GM19452 (cell line): Measurements from ENCODE around the gene FAM20C.

Experiments
- ATAC-seq: cut with Tn5 transposase; IDR thresholded peaks from one replicate; pipeline ENCODE4 v1.9.1; 2021; ENCODE audit not compliant: unreplicated experiment

FAM20C gene

DNA sequence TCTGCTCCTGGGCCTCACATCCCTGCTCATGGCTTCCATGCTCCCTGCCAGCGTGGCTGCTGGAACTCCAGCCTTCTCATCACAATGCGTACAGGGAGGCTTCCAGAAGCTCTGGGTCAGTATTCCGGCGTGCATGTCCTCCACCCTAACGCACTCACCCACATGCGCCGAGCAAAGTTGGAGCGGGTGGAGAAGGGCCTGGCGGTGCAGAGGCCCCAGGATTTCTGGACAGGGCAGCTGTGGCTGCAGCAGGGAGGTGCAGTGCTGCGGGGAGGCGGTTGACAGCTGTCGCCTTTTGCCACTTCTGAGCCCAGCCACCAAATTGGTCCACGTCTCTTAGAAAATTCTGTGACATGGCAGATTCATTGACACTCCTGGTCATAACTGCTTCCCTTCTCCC lies 33.6 kb upstream of the FAM20C start:
- no peak for ATAC-seq

DNA sequence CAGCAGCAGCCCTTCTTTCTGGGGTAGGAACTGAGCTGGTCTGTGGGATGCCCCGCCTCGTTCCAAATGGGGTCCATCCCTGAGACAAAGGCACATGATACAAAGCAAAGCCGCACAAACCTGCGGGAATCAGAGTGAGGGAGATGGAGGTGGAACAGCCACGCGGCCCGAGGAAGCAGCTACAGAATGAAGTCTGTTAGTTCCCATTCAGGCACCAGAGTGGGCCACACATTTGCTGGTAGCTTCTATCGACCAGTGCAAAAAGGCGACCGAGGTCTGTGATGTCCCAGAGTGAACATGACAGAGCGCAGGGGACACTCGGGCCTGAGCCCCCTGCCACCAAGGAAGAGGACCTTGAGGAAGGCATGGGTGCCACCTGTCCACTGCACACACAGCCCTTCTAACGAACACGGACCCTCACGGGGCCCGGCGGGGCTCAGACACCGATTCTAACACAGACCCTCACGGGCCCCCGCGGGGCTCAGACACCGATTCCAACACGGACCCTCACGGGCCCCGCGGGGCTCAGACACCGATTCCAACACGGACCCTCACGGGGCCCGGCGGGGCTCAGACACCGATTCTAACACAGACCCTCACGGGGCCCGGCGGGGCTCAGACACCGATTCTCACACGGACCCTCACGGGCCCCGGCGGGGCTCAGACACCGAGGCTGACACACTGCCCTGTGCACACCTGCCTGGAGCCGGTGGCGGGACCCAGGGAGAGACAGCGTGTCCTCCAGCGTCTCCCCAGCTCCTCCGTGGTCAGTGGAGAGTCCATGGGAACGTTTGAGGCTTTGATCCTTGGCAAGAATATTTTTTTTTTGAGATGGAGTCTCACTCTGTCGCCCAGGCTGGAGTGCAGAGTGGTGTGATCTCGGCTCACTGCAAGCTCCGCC lies 32.8 kb upstream of the FAM20C start:
- ATAC-seq = no peak

DNA sequence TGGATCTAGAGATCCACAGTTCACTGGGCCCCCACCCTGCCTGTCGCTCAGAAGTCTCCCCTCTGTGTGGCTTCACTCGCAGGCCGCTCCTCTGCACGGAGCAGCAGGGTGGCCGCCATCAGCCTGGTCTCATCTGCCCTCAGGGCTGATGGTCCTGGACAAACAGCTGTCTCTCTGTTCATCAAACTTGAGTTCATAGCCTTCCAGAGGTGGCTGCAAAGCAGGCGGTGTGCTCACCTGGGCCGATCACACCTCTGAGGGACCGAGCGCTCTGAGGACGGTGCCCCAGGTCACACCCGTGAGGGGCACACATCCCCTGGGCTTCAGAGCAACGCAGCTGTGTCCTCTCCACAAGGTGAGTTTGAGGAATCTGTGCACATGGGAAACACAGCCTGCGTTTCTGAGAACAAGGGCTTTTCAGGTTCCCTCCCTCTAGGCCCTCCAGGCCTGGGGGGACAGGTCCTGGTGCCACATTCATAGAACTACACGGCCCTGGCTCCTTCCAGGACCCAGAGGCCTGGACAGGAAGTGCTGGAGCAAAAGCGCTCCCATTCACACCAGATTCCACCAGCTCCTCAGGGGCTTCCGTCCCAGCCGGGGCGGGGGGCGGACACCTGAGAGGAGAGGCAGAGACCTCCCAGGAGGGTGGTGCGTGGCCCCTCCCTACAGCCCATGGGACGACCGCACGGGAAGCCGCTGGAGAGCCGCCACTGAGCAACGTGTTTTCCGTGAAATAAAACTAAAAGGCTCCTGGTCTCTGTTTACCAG lies 31.2 kb upstream of the FAM20C start:
- no peak for ATAC-seq

DNA sequence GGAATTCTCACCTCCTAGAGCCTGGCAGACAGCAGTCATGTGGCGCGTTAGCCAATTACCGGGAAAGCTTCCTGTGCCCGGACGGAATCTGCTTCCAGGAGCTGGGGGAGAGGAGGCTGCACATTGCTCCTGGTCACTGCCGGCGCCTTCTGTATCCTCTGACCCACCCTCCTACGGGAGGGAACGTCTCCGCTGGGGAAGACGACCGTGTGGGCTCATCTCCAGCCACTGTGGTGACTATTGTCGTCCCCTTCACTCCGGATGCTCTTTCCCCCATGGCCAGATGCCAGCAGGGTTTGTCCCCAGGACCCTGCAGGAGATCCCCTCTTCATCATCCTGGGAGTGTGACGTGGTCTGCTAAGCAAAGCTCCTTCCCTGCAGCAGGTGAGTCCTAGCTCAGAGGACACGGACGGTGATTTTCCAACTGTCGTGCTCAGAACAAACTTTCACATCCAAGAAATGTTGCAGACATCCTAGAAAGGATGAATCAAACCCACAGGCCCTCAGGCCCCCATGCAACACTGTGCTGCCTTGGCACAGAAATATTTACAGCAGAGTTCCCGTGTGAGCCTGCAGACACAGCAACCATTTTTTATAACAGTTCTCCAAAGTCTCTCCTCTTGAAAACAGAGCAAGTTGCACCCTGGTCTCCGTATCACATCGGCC lies 29.6 kb upstream of the FAM20C start:
- no peak for ATAC-seq

DNA sequence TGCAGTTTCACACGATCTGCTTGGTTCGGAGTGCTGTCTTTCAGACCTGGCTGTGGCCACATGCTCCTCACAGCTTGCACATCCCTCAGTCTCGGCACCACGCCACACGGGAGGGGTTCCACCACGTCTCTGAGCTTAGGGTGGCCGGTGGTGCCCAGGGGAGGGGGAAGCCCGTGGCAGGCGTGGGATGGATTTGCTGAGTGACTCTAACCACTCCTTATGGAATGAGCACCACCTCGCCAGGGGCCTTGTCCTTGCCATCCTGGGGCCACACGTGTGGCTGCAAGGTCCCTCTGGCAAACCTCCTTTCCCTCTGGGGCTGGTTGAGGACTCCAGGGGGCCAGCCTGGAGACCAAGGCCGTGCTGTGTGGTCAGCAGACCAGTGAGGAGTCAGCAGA lies 29.1 kb upstream of the FAM20C start:
- no peak for ATAC-seq

DNA sequence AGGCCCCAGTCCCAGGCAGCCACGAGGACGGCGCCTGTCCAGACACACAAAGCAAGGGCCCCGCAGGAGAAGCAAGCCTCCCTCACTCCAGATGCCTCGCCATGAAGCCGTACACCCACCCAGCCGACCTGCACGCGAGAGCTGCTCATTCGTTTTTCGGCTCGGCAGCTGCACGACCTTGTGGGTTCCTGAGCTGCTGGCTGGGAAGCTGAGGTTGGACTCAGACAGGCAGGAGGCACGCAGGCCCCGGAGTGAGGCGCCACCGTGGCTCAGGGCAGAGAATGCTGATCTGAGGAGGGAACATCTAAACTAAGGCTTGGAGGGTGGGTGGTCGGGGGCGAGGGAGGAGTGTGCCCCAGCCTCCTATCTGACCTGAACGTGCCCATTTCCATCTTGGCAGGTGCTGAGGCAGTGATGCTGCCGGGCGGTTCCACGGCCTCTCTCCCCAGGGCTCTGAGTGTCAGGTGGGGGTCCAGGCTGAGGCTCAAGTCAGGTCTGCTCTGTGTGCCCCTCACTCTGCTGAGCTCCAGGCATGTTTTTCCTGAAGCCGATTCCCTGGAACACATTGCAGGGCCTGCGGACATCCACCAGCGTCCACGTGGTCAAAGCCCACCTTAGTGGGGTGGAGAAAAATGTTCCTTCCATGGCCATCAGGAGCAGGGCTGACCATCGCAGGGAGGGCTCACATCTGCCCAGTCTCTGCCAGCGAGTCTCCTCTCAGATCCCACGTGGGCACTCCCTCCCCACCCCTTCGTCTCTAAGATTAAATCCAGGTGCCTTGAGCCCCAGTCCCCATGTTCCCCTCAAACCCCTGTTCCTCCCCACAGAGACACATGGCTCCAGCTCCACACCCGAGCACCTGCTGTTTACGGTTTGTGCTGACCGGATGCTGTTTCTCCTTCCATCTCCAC lies 28.1 kb upstream of the FAM20C start:
- ATAC-seq = no peak

DNA sequence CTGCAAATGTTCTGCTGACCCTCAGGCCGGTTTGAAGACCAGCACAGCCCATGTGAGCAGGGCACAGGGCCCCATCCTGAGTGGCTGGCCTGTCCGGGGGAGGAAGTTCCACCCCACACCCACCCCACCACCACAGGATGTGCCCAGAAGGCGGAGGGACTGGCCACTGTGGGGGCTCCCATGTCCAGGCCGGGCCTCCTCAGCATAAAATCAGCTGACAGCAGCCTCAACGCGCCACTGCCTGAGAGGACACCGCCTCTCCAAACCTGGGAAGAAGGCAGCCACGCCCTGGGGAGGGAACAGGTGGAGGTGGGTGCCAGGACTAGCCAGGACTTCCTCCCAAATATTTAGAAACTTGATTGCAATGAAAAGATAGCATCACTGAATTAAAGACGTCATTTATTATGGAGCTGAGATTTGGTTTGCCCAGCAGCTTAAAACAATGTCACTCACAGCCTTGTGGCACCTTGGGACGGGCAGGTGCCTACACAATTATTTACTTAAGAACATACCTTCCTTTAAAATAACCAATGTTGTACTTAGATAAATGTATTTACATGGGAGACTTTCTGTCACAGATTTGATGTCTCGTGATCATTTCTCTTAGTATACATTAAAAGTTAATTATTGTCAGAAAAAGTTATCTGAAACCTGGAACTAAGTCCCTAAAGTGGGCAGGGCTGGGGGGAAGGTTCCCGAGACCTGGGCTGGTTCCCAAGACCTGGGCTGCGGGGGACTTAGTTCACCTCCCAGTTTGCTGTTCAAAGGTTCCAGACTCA lies 27.3 kb upstream of the FAM20C start:
- ATAC-seq = no peak

DNA sequence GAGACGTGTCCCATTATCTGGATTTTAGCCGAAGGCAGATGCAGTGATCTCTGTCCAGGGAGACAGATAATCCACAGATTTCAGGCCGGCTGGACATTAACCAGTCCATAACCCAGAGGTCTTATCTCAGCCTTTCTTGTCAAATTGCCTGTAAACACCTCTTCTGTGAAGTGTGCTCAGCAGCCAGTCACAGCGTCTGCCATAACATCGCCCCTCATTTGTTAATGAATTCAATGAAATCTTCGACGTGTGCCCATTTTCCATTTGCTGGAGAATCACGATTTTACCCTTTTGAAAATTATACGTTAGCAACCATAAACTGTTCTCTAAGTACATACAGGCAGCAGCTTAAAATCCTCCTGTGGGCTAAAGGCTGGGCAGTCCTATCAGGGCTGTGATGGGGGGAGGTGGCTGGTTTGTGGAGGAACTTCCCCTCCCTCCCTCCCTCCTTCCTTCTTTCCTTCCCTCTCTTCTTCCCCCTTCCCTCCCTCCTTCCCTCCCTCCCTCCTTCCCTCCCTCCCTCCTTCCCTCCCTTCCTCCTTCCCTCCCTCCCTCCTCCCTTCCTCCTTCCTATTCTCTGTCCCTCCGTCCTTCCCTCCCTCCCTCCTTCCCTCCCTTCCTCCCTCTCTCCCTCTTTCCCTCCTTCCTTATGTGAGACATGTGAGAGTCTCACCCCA lies 26.6 kb upstream of the FAM20C start:
- ATAC-seq = no peak

DNA sequence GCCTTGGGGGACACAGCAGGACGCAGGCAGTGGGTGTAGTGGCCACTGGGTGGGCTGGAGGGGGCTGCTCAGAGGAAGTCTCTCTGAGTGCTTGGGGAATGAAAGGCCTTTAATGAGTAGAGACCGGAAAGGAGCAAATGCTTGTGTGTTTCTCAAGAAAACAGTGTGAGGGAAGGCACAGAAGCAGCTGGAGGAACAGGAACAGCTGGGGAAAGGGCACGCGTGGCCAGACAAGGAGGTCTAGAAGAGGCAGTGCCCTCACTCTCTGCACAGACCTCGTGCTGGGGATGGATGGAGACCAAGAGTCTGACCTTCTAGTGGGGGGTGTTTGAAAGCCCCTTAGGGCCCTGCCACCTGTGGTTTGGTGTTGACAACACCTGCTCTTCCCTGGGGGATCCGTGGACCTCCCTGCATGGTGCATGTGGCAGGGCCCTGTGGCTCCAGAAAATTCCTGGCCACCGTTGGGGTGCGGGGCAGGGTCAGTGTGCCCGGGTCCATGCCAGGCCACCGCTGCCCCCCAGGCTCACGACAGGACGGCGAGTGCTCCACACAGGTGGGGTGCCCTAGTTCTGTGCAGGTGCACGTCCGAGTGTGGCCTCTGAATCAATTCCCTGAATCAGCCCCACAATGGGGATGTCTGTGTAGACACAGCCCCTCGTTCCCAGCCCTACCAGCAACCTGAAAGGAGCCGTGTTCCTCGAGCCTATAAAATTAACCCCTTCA lies 25.9 kb upstream of the FAM20C start:
- no peak for ATAC-seq

DNA sequence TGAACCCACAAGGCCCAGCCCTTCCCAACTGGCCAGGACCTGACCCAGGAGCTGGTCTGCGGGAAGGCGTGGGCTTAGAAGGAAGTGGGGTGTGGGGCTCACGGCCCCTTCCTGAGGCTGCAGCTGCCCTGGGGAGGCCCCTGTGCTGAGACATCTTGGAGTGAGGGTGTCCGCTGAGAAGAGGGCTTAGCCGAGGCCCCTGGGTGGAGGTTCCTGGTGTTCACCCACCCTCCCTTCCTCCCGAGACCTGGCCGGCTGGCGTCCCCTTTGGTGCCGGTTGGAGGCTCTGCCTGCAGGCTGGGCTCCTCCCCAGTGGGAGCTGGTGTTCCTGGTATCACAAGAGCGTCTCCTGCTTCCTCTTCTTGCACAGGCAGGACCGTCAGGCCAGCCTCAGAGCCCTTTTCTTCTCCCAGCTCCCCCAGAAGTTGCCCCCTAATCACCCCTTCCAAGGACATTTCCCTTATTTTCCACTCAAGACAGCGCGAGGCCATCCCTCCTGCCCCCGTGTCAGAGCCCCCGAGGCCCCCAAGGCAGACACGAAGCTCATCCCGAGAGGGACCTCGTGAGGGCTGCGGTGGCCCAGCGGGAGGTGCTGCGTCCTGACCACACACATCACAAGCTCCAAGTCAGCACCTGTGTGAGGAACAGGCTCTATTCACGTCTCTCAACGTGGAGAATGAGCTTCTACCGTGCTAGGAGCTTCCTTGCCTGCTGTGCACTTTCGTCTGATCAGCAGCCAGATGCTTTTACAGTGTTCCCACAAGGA lies 25.1 kb upstream of the FAM20C start:
- ATAC-seq = no peak

DNA sequence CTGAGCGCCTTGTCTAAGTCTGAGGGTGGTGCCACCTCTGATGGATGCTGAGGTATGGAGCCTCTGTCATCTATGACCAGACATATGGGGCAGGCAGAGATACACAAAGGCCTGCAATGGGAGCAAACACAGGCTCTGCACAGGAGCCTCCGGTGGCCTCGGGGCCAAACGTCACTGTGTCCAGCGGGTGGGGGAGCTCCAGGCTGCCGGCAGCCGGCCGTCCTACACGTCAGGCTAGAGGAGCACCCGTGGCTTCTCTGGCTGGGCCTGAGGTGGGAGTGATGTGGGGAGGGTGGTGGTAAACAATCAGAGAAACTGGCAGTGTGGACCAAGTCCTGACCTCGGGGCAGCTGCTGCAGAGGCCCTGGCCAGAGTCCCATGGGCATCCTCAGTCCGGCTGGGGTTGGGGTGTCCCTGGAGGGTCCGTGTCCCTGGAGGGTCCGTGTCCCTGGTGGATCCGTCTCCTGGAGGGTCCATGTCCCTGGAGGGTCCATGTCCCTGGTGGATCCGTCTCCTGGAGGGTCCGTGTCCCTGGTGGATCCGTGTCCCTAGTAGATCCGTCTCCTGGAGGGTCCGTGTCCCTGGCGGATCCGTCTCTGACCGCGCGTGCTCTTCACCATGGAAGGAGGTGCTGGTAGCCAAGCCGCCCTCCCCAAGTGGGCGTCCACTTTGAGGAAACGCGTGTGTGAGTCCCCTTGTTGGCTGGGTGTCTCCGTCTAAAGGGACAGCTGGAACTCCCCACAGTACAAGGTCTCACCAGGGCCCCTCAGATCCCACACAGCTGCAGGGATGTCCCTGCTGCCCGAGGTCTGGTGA lies 24.2 kb upstream of the FAM20C start:
- ATAC-seq = no peak

DNA sequence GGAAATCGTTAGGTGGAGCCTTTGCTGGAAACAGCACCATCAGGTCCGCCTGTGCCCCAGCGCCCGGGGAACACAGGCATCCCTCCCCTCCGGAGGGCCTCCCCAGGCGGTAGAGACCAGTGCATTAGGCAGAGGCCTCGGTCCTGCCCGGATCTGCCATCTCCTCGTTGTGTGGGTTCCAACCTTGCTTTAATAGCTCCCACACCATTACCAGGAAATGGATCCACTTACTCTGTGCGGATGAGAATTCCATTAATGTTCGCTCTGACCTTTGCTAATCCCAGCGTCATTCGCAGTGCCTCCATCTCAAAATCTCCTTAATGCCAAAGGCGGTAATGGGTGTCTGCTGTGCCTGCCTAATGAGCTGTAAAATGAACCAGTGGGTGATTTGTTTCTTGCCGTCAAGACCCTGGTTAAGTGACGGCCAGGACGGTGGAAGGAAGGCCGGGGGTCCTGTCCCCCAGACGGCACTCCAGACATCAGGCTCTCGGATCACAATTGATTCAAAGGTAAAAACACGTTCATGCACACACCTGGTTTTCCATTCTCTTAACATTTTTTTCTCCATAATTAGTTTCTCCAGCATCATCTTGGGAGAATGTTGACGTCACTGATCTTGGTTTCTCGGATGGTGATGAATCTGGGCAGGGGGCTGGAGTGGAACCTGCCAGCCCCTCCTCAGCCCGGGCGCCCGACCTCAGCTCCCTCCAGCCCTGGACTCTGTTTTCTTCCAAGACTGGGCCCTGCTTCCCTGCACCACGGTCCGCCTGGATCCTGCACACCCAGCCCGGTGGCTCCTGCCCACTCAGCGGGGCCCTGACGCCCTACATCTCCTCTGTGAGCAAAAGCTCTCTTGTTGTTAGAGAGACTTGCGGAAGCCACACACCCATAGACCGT lies 22.8 kb upstream of the FAM20C start:
- ATAC-seq = no peak

DNA sequence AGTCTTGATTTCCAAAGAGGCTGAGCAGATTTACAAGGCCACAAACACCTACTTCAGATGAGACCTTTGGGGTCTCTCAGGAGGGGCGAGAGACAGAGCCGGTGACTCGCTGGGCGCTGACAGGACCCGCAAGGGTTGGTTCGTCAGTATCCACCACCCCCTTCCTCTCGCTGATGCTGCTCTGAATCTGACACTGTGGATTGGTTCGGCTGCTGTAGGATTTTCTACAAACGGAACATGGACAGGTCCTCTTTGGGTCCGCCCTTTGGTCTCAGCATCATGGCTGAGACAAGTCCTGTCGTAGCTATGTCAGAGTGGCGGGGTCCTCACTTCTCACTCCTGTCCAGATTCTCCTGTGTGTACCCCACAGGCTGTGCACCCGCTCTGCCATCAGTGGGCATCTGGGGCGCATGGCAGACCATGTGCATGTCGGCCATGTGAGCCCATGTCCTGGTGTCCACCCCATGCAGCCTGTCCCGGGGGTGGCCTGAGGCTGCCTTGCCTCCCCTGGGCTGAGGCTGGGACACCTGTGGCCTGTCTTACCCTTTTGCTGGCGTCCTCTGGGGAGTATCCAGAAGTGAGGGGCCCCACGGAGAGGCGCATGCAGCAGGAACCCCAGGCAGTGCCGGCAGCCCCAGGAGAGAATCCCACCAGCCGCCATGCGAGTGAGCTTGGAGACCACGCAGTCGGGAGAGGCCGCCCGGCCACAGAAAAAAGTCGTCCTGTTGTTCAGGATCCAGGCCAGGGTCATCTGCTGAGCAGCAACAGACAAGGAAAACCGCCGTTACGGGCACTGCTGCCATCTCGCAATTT lies 21.6 kb upstream of the FAM20C start:
- no peak for ATAC-seq

DNA sequence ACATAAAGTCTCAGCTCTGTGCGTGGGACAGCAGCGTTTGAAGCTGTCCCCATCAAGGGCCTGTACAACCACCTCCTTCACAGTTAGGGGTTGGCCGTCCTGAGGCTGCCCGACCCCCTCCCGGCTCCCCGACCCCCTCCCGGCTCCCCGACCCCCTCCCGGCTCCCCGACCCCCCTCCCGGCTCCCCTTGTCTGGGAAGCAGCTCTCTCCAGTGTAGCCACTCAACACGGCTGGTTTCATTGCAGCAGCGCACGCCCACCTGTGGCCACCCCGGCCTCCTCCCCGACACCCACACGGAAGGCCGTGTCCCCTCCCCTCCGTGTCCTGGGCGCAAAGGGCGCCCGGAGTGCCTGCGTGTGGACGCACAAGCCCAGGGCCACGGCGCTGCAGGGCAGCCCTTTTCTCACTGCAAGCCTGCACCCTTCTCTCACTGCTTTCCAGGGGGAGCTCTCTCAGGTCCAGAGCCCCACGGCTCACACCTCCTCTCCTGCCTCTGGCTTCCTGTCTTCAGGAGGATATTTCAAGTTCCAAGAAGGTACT lies 20.9 kb upstream of the FAM20C start:
- ATAC-seq = no peak

DNA sequence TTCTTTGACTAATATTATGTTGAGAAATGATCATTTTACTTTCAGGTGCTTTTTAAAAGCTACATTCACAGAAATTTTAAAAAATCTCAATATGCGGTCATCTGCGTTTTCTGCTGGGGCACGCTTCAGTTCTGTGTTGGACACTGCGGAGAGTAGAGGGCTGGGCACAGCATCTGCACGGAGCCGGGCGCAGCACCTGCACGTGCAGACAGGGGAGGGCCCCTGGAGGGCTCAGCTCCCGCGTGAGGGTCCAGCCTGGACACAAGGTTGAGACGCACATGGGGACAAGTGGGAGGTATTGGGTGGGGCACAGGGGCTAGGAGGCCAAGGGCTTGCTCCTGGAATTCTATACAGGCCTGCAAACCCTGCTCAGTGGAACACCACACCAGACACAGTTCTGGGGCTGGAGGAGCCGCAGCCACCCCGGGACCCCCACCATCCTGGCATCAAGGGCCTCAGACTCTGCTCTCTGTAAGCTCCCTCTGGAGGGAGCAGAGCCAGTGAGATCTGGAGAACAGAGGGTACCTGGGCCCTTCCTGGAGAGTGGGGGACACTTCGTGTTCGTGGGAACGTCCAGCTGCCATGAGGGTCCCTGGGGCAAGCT lies 20.4 kb upstream of the FAM20C start:
- no peak for ATAC-seq
